Subcutaneous adipose tissue (tissue), 4 donors: ENCODE results near the gene BTBD2. TPM values are rescaled to one million over a fixed set of nuclear protein-coding genes. Genes with fewer than 3 reads are reported as not detected.

Experiments used
- total RNA-seq, 4 donors: library from RNA; depleted of rRNA; stranded (reverse); fragments of >200 nt; gene quantifications; one replicate each; pipeline ENCODE4 v1.1.0, GENCODE V29; 2016
- TF ChIP-seq, protein P1 (sequence below): fragments of 450-650 bp; IDR thresholded peaks from one replicate; pipeline ENCODE4 v1.5.1; 2016; ENCODE audit warnings: low read depth, mild to moderate bottlenecking, control low read depth, antibody characterized with exemption, moderate library complexity

Gene BTBD2
- total RNA-seq, 4 donors from 2014 or later, result 39.6 to 76.5 (median 54.3) TPM

DNA sequence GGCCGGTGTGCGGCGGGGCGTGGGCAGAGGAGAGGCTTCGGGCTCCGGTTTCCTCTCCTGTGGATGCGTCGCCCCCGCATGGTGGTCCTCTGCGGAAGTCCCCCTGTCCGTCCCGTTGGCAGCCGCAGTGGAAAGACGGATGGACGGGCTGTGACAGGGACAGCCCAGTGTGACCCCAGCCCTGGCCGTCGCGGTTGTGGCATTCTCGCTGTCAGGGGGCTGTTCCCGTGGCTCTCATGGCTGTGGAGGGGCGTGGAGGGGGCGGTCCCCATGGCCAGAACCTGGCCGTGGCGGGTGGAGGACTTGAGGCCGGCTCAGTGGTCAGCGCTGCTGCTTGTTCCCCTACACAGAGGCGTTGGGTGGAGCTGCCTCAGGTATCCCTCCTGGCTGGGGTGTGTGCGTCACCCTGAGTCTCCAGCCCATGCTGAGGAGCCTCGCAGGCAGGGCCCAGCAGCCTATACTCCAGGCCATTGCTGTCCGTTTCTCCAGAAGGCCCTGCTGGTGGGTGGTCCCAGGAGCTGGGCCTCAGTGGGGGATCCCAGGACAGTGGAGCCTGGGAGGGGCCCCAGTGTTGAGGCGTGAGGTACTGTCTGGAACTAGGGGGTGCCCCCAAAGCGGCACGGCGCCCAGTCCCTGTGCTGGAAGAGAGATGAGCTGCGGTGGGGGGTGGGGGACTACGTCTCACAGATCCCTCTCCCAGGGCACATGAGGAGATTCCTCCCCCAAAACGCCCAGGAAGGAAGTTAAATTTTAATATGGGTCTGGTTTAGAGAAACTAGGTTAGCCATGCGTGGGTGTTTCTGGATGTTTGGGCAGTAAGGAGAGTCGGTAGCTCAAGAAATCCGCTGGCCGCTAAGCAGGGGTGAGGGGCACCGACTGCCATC, 54.3 kb downstream of the BTBD2 start:
- TF ChIP-seq, protein P1, sequence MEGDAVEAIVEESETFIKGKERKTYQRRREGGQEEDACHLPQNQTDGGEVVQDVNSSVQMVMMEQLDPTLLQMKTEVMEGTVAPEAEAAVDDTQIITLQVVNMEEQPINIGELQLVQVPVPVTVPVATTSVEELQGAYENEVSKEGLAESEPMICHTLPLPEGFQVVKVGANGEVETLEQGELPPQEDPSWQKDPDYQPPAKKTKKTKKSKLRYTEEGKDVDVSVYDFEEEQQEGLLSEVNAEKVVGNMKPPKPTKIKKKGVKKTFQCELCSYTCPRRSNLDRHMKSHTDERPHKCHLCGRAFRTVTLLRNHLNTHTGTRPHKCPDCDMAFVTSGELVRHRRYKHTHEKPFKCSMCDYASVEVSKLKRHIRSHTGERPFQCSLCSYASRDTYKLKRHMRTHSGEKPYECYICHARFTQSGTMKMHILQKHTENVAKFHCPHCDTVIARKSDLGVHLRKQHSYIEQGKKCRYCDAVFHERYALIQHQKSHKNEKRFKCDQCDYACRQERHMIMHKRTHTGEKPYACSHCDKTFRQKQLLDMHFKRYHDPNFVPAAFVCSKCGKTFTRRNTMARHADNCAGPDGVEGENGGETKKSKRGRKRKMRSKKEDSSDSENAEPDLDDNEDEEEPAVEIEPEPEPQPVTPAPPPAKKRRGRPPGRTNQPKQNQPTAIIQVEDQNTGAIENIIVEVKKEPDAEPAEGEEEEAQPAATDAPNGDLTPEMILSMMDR, result no peak

DNA sequence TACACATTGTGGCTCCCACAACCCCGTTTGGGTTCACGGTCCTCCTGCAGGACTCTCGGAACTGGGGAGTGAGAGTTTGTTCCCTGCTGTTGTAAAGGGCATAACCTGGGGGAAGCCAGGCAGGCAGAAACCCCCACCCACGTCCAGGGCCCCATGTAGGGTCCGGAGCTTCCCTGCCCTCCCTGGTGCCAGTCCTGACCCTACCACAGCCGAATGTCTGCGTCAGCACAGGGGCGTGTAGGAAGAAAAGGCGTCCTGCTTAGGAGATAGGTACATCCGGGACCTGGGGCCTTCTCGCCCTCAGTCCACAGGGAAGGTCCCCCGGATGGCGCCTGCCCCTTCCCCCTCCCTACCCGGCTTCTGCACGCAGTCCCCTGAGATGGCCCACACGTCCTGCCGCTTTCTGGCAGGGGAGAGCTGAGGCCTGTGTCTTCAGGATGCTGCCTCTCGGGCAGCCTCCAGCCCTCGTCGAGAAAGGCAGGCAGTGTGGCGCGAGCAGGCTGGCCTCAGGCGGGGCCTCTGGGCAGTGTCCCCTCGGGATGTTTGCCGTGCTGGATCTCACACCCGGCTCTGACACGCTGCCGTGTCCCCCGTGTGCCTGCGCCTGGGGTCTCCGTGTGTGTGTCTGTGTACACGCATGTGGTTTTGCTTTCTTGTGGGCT, 55.5 kb downstream of the BTBD2 start:
- TF ChIP-seq, protein P1, result no peak

DNA sequence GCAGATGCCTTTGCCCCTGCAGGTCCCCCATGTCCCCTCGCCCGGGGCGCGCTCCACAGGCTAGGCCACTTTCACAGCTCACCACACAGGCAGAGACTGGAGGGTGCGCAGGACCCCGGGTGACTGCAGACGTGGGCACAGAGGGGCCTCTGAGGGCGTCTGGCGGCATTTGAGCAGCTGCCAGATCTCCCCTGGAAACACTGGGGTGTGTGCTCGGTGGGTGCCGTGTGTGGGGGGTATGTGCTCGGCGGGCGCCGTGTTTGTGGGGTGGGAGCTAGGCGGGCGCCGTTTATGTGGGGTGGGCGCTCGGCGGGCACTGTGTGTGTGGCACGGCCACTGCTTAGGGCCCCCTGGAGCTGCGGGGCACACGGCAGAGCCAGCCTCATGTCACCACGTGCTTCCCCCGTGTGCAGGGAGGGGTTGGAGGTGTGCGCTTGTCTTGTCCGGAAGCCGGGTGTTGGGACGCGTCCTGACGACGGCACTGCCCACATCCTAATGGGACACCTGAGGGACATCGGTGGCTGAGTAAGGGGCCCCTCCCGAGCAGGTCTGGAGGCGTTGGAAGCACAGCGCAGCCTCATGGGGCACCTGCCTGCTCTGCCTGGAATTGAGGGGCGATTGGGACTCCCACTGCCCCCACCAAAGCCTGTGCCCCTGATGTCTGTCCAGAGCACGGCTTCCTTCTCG, 57.8 kb downstream of the BTBD2 start:
- TF ChIP-seq, protein P1, result no peak

DNA sequence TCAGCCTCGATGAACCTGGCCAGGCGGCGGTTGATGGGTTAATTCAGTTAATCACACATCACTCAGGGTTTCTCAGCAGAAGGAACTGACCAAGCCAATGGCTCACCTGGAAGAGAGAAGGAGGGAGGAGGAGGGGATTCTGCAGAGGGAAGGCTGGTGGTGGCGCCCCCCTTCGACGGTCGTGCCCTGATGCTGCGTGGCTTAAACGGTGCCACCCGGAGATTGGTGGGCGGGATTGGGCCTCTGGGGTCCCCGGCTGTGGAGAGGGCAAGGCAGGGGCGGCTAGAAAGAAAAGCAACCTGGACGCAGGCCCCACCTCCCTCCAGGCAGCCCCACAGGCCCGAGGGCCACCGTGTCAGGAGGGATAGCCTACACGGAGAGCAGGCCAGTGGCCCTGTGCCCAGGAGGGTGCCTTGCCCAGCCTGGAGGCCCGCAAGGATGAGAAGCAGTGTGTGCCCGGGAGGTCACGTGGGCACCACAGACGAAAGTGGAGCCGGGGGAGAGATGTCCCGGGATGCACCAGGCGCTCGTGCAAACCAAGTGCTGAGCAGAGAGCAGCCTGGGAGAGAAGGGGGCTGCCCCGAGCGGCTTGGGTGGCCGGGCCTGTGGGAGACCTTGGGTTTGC, 58.5 kb downstream of the BTBD2 start:
- TF ChIP-seq, protein P1, result no peak

DNA sequence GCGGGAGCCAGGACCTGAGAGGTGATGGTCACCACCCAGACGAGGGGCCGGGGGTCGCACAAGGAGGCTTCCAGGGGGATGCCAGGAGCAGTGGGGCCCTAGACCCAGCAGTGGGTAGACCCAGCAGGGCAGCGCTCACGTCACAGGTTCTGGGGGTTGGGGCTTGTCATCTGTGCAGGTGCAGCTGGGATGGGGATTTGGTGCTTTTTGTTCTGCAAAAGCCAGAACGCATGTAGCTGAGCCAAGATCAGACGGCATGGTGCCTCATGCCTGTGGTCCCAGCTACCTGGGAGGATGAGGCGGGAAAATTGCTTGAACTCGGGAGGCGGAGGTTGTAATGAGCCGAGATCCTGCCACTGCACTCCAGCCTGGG, 59.4 kb downstream of the BTBD2 start:
- TF ChIP-seq, protein P1, result no peak

DNA sequence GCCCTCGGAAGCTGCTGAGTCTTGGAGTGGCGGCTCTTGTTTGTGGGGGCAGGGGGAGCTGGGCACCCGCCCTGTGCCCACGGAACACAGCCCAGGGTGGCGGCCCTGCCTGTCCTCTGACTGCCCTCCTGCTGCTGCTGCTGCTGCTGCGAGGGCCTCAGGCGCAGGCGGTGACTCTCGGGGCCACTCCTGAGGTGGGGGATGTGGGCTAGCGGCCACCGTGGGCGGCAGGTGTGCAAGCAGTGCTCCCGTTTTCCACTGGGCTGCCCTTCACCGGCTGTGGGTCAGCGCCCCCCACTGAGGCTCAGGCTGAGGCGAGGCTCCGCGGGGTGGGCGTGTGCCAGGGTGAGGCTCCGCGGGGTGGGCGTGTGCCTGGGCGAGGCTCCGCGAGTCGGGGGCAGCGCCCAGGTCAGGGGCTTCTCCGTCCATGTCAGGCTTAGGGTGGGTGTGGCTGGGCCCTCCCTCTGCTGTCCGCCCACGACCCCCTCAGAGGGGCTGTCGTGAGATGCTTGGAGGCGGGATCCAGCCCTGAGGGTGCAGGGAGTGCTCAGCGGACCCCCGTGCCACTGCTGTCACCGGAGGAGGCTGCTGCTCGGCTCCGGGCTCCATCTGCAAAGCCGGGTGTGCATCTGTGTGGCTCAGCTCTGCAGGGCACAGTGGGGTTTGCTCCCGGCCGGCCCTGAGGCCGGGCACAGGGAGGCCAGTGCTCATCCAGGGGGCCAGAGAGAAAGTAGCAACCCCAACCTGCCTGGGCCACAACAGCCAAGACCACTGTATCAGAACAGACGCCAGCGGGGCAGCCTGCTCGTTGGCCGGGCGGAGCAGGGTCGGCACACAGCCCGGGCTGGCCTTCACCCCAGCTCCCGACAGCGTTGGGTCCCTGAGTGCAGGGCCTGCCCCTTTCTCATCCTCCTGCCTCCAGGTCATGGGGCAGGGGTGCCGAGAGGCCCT, 60.1 kb downstream of the BTBD2 start:
- TF ChIP-seq, protein P1, result no peak
